ENCODE results near the gene RAMAC.
"Not testable (repeated sequence)": the region's sequence is repeated elsewhere in the genome, so short reads cannot be mapped to it uniquely, and the experiment has no call there.

Gene RAMAC

GRCh38 chr15:82995076-82995475 is 9.1 kb downstream of the RAMAC start:
- no peak for TF ChIP-seq CTCF (IDR thresholded peaks at IDR 0.05)
- Histone ChIP-seq H3K4me1 (no peaks in the 10 kb centered on the region), H3K9ac (no peak overlapping the region), H3K9me3 (ENCODE audit: control insufficient read depth, low read length) (no peaks in the 10 kb centered on the region), H3K36me3 (ENCODE audit: control insufficient read depth, insufficient read depth, low read length) (no peaks in the 10 kb centered on the region), H2AFZ (no peak overlapping the region), H3K79me2 (no peaks in the 10 kb centered on the region), H3K27ac (no peak overlapping the region), H3K27me3 (ENCODE audit: control insufficient read depth, insufficient read depth, low read length) (no peaks in the 10 kb centered on the region), H3K4me2 (ENCODE audit: low read length) (no peak overlapping the region), H3K4me3 (ENCODE audit: low read depth, low read length) (no peak overlapping the region)

- Histone ChIP-seq H3K4me2 (ENCODE audit: low read length) (no peak overlapping the region), H3K4me3 (ENCODE audit: low read depth, low read length) (no peak overlapping the region), H3K79me2 (no peaks in the 10 kb centered on the region), H3K27ac (no peak overlapping the region), H3K9me3 (ENCODE audit: control insufficient read depth, low read length) (no peaks in the 10 kb centered on the region), H2AFZ (no peak overlapping the region), H3K9ac (no peak overlapping the region), H3K27me3 (ENCODE audit: control insufficient read depth, insufficient read depth, low read length) (no peaks in the 10 kb centered on the region), H3K36me3 (ENCODE audit: control insufficient read depth, insufficient read depth, low read length) (no peaks in the 10 kb centered on the region), H3K4me1 (no peaks in the 10 kb centered on the region)
- TF ChIP-seq CTCF (IDR thresholded peaks at IDR 0.05), result no peak
Measured at GRCh38 chr15:82995938-82996337, 9.9 kb downstream of the RAMAC start.

GRCh38 chr15:82999426-82999825 is 13.4 kb downstream of the RAMAC start:
- no peaks in the 10 kb centered on the region for H3K9me3 ChIP-seq (ENCODE audit: control insufficient read depth, low read length)
- H3K4me3 ChIP-seq (ENCODE audit: low read depth, low read length), result no peak overlapping the region
- H3K36me3 ChIP-seq (ENCODE audit: control insufficient read depth, insufficient read depth, low read length), result no peaks in the 10 kb centered on the region
- no peak overlapping the region for H3K4me2 ChIP-seq (ENCODE audit: low read length)
- H2AFZ ChIP-seq, result no peak overlapping the region
- H3K9ac ChIP-seq, result no peak overlapping the region
- no peak overlapping the region for H3K27ac ChIP-seq
- TF ChIP-seq CTCF (IDR thresholded peaks at IDR 0.05), result no peak
- H3K4me1 ChIP-seq, result no peaks in the 10 kb centered on the region
- no peaks in the 10 kb centered on the region for H3K27me3 ChIP-seq (ENCODE audit: control insufficient read depth, insufficient read depth, low read length)
- H3K79me2 ChIP-seq, result no peaks in the 10 kb centered on the region

GRCh38 chr15:82999905-83000671 is 14.1 kb downstream of the RAMAC start:
- no peaks in the 10 kb centered on the region for H3K9me3 ChIP-seq (ENCODE audit: control insufficient read depth, low read length)
- H3K36me3 ChIP-seq (ENCODE audit: control insufficient read depth, insufficient read depth, low read length), result no peaks in the 10 kb centered on the region
- H3K79me2 ChIP-seq, result no peaks in the 10 kb centered on the region
- H2AFZ ChIP-seq, result peak overlapping the region; percentile 50
- H3K4me1 ChIP-seq, result no peaks in the 10 kb centered on the region
- no peak overlapping the region for H3K4me3 ChIP-seq (ENCODE audit: low read depth, low read length)
- H3K9ac ChIP-seq, result no peak overlapping the region
- no peak overlapping the region for H3K27ac ChIP-seq
- no peaks in the 10 kb centered on the region for H3K27me3 ChIP-seq (ENCODE audit: control insufficient read depth, insufficient read depth, low read length)
- TF ChIP-seq CTCF (IDR thresholded peaks at IDR 0.05), result peak; percentile 28
- peak overlapping the region; percentile 63 for H3K4me2 ChIP-seq (ENCODE audit: low read length)

GRCh38 chr15:83000672-83001031 is 14.6 kb downstream of the RAMAC start:
- H3K9me3 ChIP-seq (ENCODE audit: control insufficient read depth, low read length); H3K27me3 ChIP-seq (ENCODE audit: control insufficient read depth, insufficient read depth, low read length); H3K9ac ChIP-seq; H2AFZ ChIP-seq; H3K4me3 ChIP-seq (ENCODE audit: low read depth, low read length); H3K36me3 ChIP-seq (ENCODE audit: control insufficient read depth, insufficient read depth, low read length); H3K4me2 ChIP-seq (ENCODE audit: low read length); H3K27ac ChIP-seq; H3K79me2 ChIP-seq; H3K4me1 ChIP-seq: not testable (repeated sequence)
